ENCODE results near the gene HLTF.
"Not testable (repeated sequence)": the region's sequence is repeated elsewhere in the genome, so short reads cannot be mapped to it uniquely, and the experiment has no call there.

HLTF gene

GRCh38 chr3:148992027-148992634 lies 94.2 kb downstream of the HLTF start:
- DNase-seq (ENCODE audit: low read depth in 1 of 2, low spot score in 1 of 2) = no peak

- DNase-seq (ENCODE audit: low read depth in 1 of 2, low spot score in 1 of 2) = peak; percentile 65 to 68
These were observed 94.9 kb downstream of the HLTF start, which contains the start of gene GYG1 for GRCh38 chr3:148991219-148992026. TSS of gene GYG1 (plus strand) at chr3:148991540. CDS start at chr3:148991641, 101 bp downstream.

GRCh38 chr3:148990236-148990635 lies 96.1 kb downstream of the HLTF start:
- DNase-seq (ENCODE audit: low read depth in 1 of 2, low spot score in 1 of 2) = no peak

- DNase-seq (ENCODE audit: low read depth in 1 of 2, low spot score in 1 of 2) = not testable (repeated sequence)
These were observed 98.8 kb downstream of the HLTF start for GRCh38 chr3:148987551-148987950.

GRCh38 chr3:148981273-148981672 lies 105.1 kb downstream of the HLTF start:
- no peak for DNase-seq (ENCODE audit: low read depth in 1 of 2, low spot score in 1 of 2)
